Mesodermal cell (in vitro differentiated cells): ENCODE results near the gene HSD17B12.

Experiments used
- H3K27ac ChIP-seq: 2 replicates; pipeline ENCODE4 v1.7.0; 2013; ENCODE audit warnings: mild to moderate bottlenecking, low read depth, low read length, moderate library complexity; ENCODE audit not compliant: severe bottlenecking
- H3K36me3 ChIP-seq: 2 replicates; pipeline ENCODE4 v1.7.1; 2013; ENCODE audit warnings: mild to moderate bottlenecking, low read length, moderate library complexity; ENCODE audit not compliant: control insufficient read depth, insufficient read depth
- H3K4me1 ChIP-seq: one replicate; pipeline ENCODE4 v1.7.1; 2013; ENCODE audit warnings: mild to moderate bottlenecking, low read length; ENCODE audit not compliant: insufficient read depth, control insufficient read depth, poor library complexity, severe bottlenecking
- H3K4me3 ChIP-seq: 2 replicates; pipeline ENCODE4 v1.7.0; 2013; ENCODE audit warnings: low read length, control low read depth, mild to moderate bottlenecking; ENCODE audit not compliant: insufficient read depth, poor library complexity, severe bottlenecking; ENCODE audit errors: extremely low read depth
- H3K9me3 ChIP-seq: 2 replicates; pipeline ENCODE4 v1.7.1; 2013; ENCODE audit warnings: mild to moderate bottlenecking, low read length, moderate library complexity; ENCODE audit not compliant: control insufficient read depth
- WGBS, 2 experiments: methylation state at CpG; one replicate each; pipeline ENCODE4 v1.1.5; 2013; ENCODE audit warnings: missing lambda C conversion rate in 2 of 2; ENCODE audit not compliant: insufficient coverage in 2 of 2; 5-methylcytosine and 5-hydroxymethylcytosine counted together

The HSD17B12 gene

GRCh38 chr11:43708776-43709175, 28.2 kb downstream of the HSD17B12 start:
- peaks cover 32% of the 10 kb centered on the region for H3K36me3 ChIP-seq
- peaks cover 3% of the 10 kb centered on the region for H3K4me1 ChIP-seq
- H3K9me3 ChIP-seq: no peaks in the 10 kb centered on the region
- no peak overlapping the region for H3K4me3 ChIP-seq
- H3K27ac ChIP-seq: no peak overlapping the region
- WGBS, 2 experiments: 84 to 90% methylated on average over 1 to 4 of the region's 4 CpGs

- Histone ChIP-seq H3K4me3 (no peak overlapping the region), H3K36me3 (peaks cover 29% of the 10 kb centered on the region), H3K27ac (no peak overlapping the region), H3K9me3 (no peaks in the 10 kb centered on the region), H3K4me1 (peaks cover 3% of the 10 kb centered on the region)
- WGBS, 2 experiments: 100% methylated on average over 1 of the region's 1 CpG; no CpG with 5 or more reads in 1 of the 2 experiments
These were observed 29.2 kb downstream of the HSD17B12 start for GRCh38 chr11:43709689-43710088.

GRCh38 chr11:43712676-43713075, 32.1 kb downstream of the HSD17B12 start:
- Histone ChIP-seq H3K27ac (no peak overlapping the region), H3K36me3 (peaks cover 34% of the 10 kb centered on the region), H3K4me3 (no peak overlapping the region), H3K9me3 (no peaks in the 10 kb centered on the region), H3K4me1 (no peaks in the 10 kb centered on the region)
- 100% methylated on average over 2 to 3 of the region's 4 CpGs for WGBS, 2 experiments

- WGBS, 2 experiments: 88 to 100% methylated on average over 1 of the region's 1 CpG
These were observed 37.8 kb downstream of the HSD17B12 start for GRCh38 chr11:43718373-43718772.

GRCh38 chr11:43723617-43724016, 43.1 kb downstream of the HSD17B12 start:
- Histone ChIP-seq H3K4me1 (no peaks in the 10 kb centered on the region), H3K36me3 (peaks cover 32% of the 10 kb centered on the region), H3K4me3 (no peak overlapping the region), H3K27ac (no peak overlapping the region), H3K9me3 (no peaks in the 10 kb centered on the region)
- 88 to 100% methylated on average over 1 to 2 of the region's 3 CpGs for WGBS, 2 experiments

More at GRCh38 chr11:43718373-43718772, 37.8 kb downstream of the HSD17B12 start:
- H3K4me1 ChIP-seq: no peaks in the 10 kb centered on the region
- no peak overlapping the region for H3K27ac ChIP-seq
- peaks cover 44% of the 10 kb centered on the region for H3K36me3 ChIP-seq
- H3K4me3 ChIP-seq: no peak overlapping the region
- H3K9me3 ChIP-seq: no peaks in the 10 kb centered on the region

- no peaks in the 10 kb centered on the region for H3K9me3 ChIP-seq
- 87 to 100% methylated on average over 2 to 3 of the region's 3 CpGs for WGBS, 2 experiments
- H3K4me1 ChIP-seq: peaks cover 16% of the 10 kb centered on the region
These were observed 51.7 kb downstream of the HSD17B12 start for GRCh38 chr11:43732225-43732624.

GRCh38 chr11:43734256-43734655, 53.7 kb downstream of the HSD17B12 start:
- Histone ChIP-seq H3K4me3 (no peak overlapping the region), H3K27ac (no peak overlapping the region), H3K9me3 (no peaks in the 10 kb centered on the region), H3K4me1 (peaks cover 34% of the 10 kb centered on the region), H3K36me3 (peaks cover 31% of the 10 kb centered on the region)
- 91 to 98% methylated on average over 7 to 9 of the region's 12 CpGs for WGBS, 2 experiments

More at GRCh38 chr11:43732225-43732624, 51.7 kb downstream of the HSD17B12 start:
- no peak overlapping the region for H3K4me3 ChIP-seq
- H3K36me3 ChIP-seq: peaks cover 31% of the 10 kb centered on the region
- H3K27ac ChIP-seq: no peak overlapping the region

- Histone ChIP-seq H3K9me3 (no peaks in the 10 kb centered on the region), H3K4me1 (peaks cover 35% of the 10 kb centered on the region), H3K27ac (no peak overlapping the region), H3K36me3 (peaks cover 35% of the 10 kb centered on the region), H3K4me3 (no peak overlapping the region)
- WGBS, 2 experiments: no CpG with 5 or more reads among the region's 1 CpG
These were observed 54.6 kb downstream of the HSD17B12 start for GRCh38 chr11:43735115-43735514.

- 74 to 83% methylated on average over 2 to 4 of the region's 4 CpGs for WGBS, 2 experiments
- H3K4me1 ChIP-seq: peaks cover 35% of the 10 kb centered on the region
- H3K36me3 ChIP-seq: peaks cover 35% of the 10 kb centered on the region
- peak overlapping the region; percentile 24 for H3K27ac ChIP-seq
- no peak overlapping the region for H3K4me3 ChIP-seq
- H3K9me3 ChIP-seq: no peaks in the 10 kb centered on the region
These were observed 55.4 kb downstream of the HSD17B12 start for GRCh38 chr11:43735961-43736360.

GRCh38 chr11:43736502-43737200, 56.1 kb downstream of the HSD17B12 start:
- 76 to 92% methylated on average over 3 to 5 of the region's 5 CpGs for WGBS, 2 experiments
- peak overlapping the region; percentile 24 for H3K27ac ChIP-seq
- H3K4me3 ChIP-seq: no peak overlapping the region
- no peaks in the 10 kb centered on the region for H3K9me3 ChIP-seq
- peaks cover 35% of the 10 kb centered on the region for H3K4me1 ChIP-seq
- peaks cover 29% of the 10 kb centered on the region for H3K36me3 ChIP-seq

- no peaks in the 10 kb centered on the region for H3K9me3 ChIP-seq
- H3K4me3 ChIP-seq: no peak overlapping the region
- H3K4me1 ChIP-seq: peaks cover 35% of the 10 kb centered on the region
- peaks cover 29% of the 10 kb centered on the region for H3K36me3 ChIP-seq
- H3K27ac ChIP-seq: peak overlapping the region; percentile 24
These were observed 56.7 kb downstream of the HSD17B12 start for GRCh38 chr11:43737201-43737590.
